Stomach (tissue), 4 donors: ENCODE measurements around the gene F3.

Experiments used
- EP300 ChIP-seq: sonication (generic); formaldehyde crosslinking; IDR thresholded peaks from one replicate; pipeline ENCODE4 v1.6.1; 2017; ENCODE audit warnings: antibody characterized with exemption
- TF ChIP-seq, protein P1 (sequence below), 7 experiments: fragments of 450-650 bp in 4 of 7; fragments of 200-600 bp in 3 of 7; sonication (generic) in 3 of 7; IDR thresholded peaks; one replicate each; pipeline ENCODE4 v1.5.1; 2016 to 2019; ENCODE audit warnings: antibody characterized with exemption in 7 of 7, control low read depth in 2 of 7, mild to moderate bottlenecking in 1 of 7

DNA sequence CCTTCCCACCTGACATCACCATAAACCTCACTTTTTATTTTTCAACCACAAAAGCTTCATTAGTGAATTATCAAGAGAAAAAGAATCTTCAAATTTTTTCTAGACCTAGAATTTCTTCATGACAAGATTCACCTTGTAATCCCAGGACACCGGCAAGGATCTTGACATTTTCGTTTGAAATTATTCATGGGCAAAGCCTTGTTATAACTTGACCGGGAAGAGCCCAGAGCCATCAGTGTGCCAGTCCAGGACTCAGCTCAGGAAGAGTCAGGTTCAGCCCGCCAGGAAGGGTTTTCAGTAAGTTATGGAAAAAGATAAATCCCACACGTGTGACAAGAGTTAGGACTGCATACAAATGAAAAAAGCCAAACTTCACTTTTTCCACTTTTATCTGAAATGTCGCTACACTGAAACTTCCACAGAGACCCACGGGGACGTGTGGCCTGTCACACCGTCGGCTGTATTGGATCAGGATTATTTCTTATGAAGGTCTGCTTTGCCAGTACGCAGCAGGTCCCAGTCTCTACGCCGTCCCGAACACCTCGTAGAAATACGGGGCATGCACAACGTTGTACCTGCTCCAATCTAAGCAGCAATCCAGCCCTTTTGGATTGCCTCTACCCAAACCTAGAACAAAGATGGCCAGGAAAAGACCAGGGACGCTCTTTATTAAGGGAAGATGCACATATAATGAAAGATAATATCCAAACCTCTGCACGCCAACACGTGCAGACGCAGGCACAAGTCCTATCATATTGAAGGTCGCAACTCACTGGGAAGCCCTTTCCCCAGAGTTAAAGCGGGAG is 916 bp downstream of the F3 start:
- TF ChIP-seq, protein P1, sequence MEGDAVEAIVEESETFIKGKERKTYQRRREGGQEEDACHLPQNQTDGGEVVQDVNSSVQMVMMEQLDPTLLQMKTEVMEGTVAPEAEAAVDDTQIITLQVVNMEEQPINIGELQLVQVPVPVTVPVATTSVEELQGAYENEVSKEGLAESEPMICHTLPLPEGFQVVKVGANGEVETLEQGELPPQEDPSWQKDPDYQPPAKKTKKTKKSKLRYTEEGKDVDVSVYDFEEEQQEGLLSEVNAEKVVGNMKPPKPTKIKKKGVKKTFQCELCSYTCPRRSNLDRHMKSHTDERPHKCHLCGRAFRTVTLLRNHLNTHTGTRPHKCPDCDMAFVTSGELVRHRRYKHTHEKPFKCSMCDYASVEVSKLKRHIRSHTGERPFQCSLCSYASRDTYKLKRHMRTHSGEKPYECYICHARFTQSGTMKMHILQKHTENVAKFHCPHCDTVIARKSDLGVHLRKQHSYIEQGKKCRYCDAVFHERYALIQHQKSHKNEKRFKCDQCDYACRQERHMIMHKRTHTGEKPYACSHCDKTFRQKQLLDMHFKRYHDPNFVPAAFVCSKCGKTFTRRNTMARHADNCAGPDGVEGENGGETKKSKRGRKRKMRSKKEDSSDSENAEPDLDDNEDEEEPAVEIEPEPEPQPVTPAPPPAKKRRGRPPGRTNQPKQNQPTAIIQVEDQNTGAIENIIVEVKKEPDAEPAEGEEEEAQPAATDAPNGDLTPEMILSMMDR (IDR thresholded peaks at IDR 0.05) = no peak
- TF ChIP-seq EP300 = no peak
